NCI-H345 treated with DMSO at 0.1 percent for 48 hours (cell line): ENCODE results near the gene OR4C16.

ENCODE experiments used
- DNase-seq: peaks from one replicate; lab custom pipeline; 2025; ENCODE audit not compliant: unreplicated experiment; lab: John Stamatoyannopoulos, UW

OR4C16 gene

GRCh38 chr11:55571828-55572227 is at the start of gene OR4C16:
Gene OR4C16, plus strand, starts transcription at chr11:55572128. Its CDS starts 0 bp downstream, at chr11:55572128.
- DNase-seq, result no peak

- DNase-seq, result no peak
Measured at GRCh38 chr11:55554169-55554568, 17.8 kb upstream of the OR4C16 start, which contains the start of gene OR4C15. Gene OR4C15, plus strand, starts transcription at chr11:55554469. Its CDS starts 0 bp downstream, at chr11:55554469.

- no peak for DNase-seq
Measured at GRCh38 chr11:55572548-55572947, 620 bp downstream of the OR4C16 start.

- no peak for DNase-seq
Measured at GRCh38 chr11:55607545-55607944, 35.6 kb downstream of the OR4C16 start, which contains the start of gene OR4C11. Gene OR4C11, minus strand, starts transcription at chr11:55607645. Its CDS starts 3,272 bp downstream, at chr11:55604373.
